Ureter (tissue), 1 donor: ENCODE data around the gene SMIM24. TPM values are rescaled to one million over a fixed set of nuclear protein-coding genes. Genes with fewer than 3 reads are reported as not detected.
"Not testable (repeated sequence)": the region's sequence is repeated elsewhere in the genome, so short reads cannot be mapped to it uniquely, and the experiment has no call there.

Experiments used
- DNase-seq: peaks from one replicate; pipeline ENCODE4 v3.0.0-alpha.2; 2020; ENCODE audit warnings: low spot score
- total RNA-seq: library from RNA; stranded (reverse); gene quantifications from one replicate; pipeline ENCODE4 v1.2.4, GENCODE V29; 2023
- donor health status: DM: yes; HTN: yes; CAD: no.

SMIM24 gene
- not detected for total RNA-seq

GRCh38 chr19:3480383-3481091, at the start of gene SMIM24:
Gene SMIM24, minus strand, starts transcription at chr19:3480525. Its CDS starts 62 bp downstream, at chr19:3480463.
- no peak for DNase-seq

GRCh38 chr19:3529299-3529698, 49.0 kb upstream of the SMIM24 start:
- DNase-seq: not testable (repeated sequence)

GRCh38 chr19:3528539-3529211, 48.4 kb upstream of the SMIM24 start:
- no peak for DNase-seq

- no peak for DNase-seq
These were observed 47.8 kb upstream of the SMIM24 start for GRCh38 chr19:3528080-3528479.

- DNase-seq: no peak
These were observed 47.0 kb upstream of the SMIM24 start for GRCh38 chr19:3527238-3527910.

GRCh38 chr19:3526507-3527237, 46.3 kb upstream of the SMIM24 start:
- DNase-seq: no peak

- no peak for DNase-seq
These were observed 44.7 kb upstream of the SMIM24 start for GRCh38 chr19:3524904-3525451.

GRCh38 chr19:3524078-3524842, 43.9 kb upstream of the SMIM24 start:
- no peak for DNase-seq

- no peak for DNase-seq
These were observed 43.2 kb upstream of the SMIM24 start for GRCh38 chr19:3523361-3524077.

- DNase-seq: no peak
These were observed 42.4 kb upstream of the SMIM24 start for GRCh38 chr19:3522421-3523360.

GRCh38 chr19:3521104-3521445, 40.8 kb upstream of the SMIM24 start:
- DNase-seq: no peak

- DNase-seq: no peak
These were observed 40.1 kb upstream of the SMIM24 start for GRCh38 chr19:3520166-3521103.

GRCh38 chr19:3519126-3519525, 38.8 kb upstream of the SMIM24 start:
- DNase-seq: no peak

- DNase-seq: no peak
These were observed 38.3 kb upstream of the SMIM24 start for GRCh38 chr19:3518659-3519058.

GRCh38 chr19:3518255-3518654, 37.9 kb upstream of the SMIM24 start:
- DNase-seq: no peak

GRCh38 chr19:3517638-3518037, 37.3 kb upstream of the SMIM24 start:
- no peak for DNase-seq

GRCh38 chr19:3516675-3517207, 36.4 kb upstream of the SMIM24 start:
- no peak for DNase-seq

GRCh38 chr19:3515891-3516422, 35.6 kb upstream of the SMIM24 start:
- DNase-seq: no peak
